ENCODE results near the gene RENBP. TPM values are rescaled to one million over a fixed set of nuclear protein-coding genes. Genes with fewer than 3 reads are reported as not detected.
A peak's percentile ranks its signal among the peaks of the same experiment; 100 is the strongest.

The RENBP gene
- total RNA-seq, 2 donors from 2014 or later, result 6.2 to 10.6 TPM

GRCh38 chrX:153903991-153904957, 40.2 kb downstream of the RENBP start, which contains the start of gene AVPR2:
Gene AVPR2, plus strand, starts transcription at chrX:153904673. Its CDS starts 473 bp downstream, at chrX:153905146.
- H3K27me3 ChIP-seq, result peaks cover 0 to 3% of the 10 kb centered on the region in 2 donors
- peak within 1 kb of the TSS; percentile 16 to 32 for H3K27ac ChIP-seq
- peak within 1 kb of the TSS; percentile 14 to 39 for H3K4me3 ChIP-seq
- H3K9me3 ChIP-seq, result peaks cover 0 to 3% of the 10 kb centered on the region in 2 donors
- no peak for TF ChIP-seq CTCF (IDR thresholded peaks at IDR 0.05)
- H3K4me1 ChIP-seq, result peaks cover 0 to 23% of the 10 kb centered on the region in 2 donors
- no peak for DNase-seq (ENCODE audit: low spot score)
- no peaks in the 10 kb centered on the region for H3K36me3 ChIP-seq

GRCh38 chrX:153903238-153903980, 41.0 kb downstream of the RENBP start:
- Histone ChIP-seq H3K9me3 (peaks cover 0 to 9% of the 10 kb centered on the region in 2 donors), H3K36me3 (no peaks in the 10 kb centered on the region), H3K4me1 (peaks cover 0 to 23% of the 10 kb centered on the region in 2 donors), H3K27ac (peak overlapping the region; percentile 16 to 32), H3K4me3 (no peak overlapping the region), H3K27me3 (no peaks in the 10 kb centered on the region)
- no peak for TF ChIP-seq CTCF (IDR thresholded peaks at IDR 0.05)
- DNase-seq (ENCODE audit: low spot score), result no peak

GRCh38 chrX:153902385-153902784, 42.1 kb downstream of the RENBP start:
- no peak for DNase-seq (ENCODE audit: low spot score)
- Histone ChIP-seq H3K27ac (no peak overlapping the region), H3K4me3 (no peak overlapping the region), H3K9me3 (peaks cover 0 to 9% of the 10 kb centered on the region in 2 donors), H3K36me3 (no peaks in the 10 kb centered on the region), H3K4me1 (peaks cover 0 to 23% of the 10 kb centered on the region in 2 donors), H3K27me3 (no peaks in the 10 kb centered on the region)
- TF ChIP-seq CTCF (IDR thresholded peaks at IDR 0.05), result no peak

GRCh38 chrX:153901753-153902140, 42.7 kb downstream of the RENBP start:
- Histone ChIP-seq H3K36me3 (no peaks in the 10 kb centered on the region), H3K9me3 (peaks cover 0 to 9% of the 10 kb centered on the region in 2 donors), H3K4me3 (no peak overlapping the region), H3K4me1 (peaks cover 0 to 23% of the 10 kb centered on the region in 2 donors), H3K27me3 (no peaks in the 10 kb centered on the region), H3K27ac (no peak overlapping the region)
- no peak for TF ChIP-seq CTCF (IDR thresholded peaks at IDR 0.05)
- no peak for DNase-seq (ENCODE audit: low spot score)

- TF ChIP-seq CTCF (IDR thresholded peaks at IDR 0.05), result no peak
- Histone ChIP-seq H3K36me3 (no peaks in the 10 kb centered on the region), H3K4me1 (peaks cover 0 to 23% of the 10 kb centered on the region in 2 donors), H3K9me3 (peaks cover 0 to 11% of the 10 kb centered on the region in 2 donors), H3K27me3 (no peaks in the 10 kb centered on the region), H3K4me3 (no peak overlapping the region), H3K27ac (no peak overlapping the region)
- DNase-seq (ENCODE audit: low spot score), result no peak
Observed at GRCh38 chrX:153900831-153901752, 43.4 kb downstream of the RENBP start.
